Neural crest cell (in vitro differentiated cells): ENCODE data around the gene LMOD3. TPM values are rescaled to one million over a fixed set of nuclear protein-coding genes. Genes with fewer than 3 reads are reported as not detected.

Source experiments
- DNase-seq: peaks from one replicate; pipeline ENCODE4 v3.0.0; 2021; ENCODE audit warnings: low read depth, mixed read lengths, low spot score
- H3K27ac Mint-ChIP-seq: one replicate; pipeline ENCODE4 v1.8.0; 2021; ENCODE audit warnings: mild to moderate bottlenecking, mixed read lengths; ENCODE audit not compliant: unreplicated experiment
- H3K27me3 Mint-ChIP-seq: 2 replicates; pipeline ENCODE4 v1.8.0; 2021; ENCODE audit warnings: low read depth, mild to moderate bottlenecking, mixed read lengths
- H3K36me3 Mint-ChIP-seq: 2 replicates; pipeline ENCODE4 v1.8.0; 2021; ENCODE audit warnings: low read depth, mild to moderate bottlenecking, mixed read lengths
- H3K4me1 Mint-ChIP-seq: 2 replicates; pipeline ENCODE4 v1.8.0; 2021; ENCODE audit warnings: mixed read lengths
- H3K4me3 Mint-ChIP-seq: one replicate; pipeline ENCODE4 v1.8.0; 2021; ENCODE audit warnings: mild to moderate bottlenecking, mixed read lengths
- H3K9me3 Mint-ChIP-seq: 2 replicates; pipeline ENCODE4 v1.8.0; 2021; ENCODE audit warnings: mixed read lengths
- CTCF ChIP-seq: fragments of 200-600 bp; sonication (generic); conservative IDR thresholded peaks from 2 replicates; pipeline ENCODE4 v1.5.0; 2021; ENCODE audit warnings: antibody characterized with exemption, mild to moderate bottlenecking
- total RNA-seq: library from RNA; stranded (reverse); gene quantifications from 2 replicates; pipeline ENCODE4 v1.2.1, GENCODE V29; 2021

The LMOD3 gene
- total RNA-seq, 1 donor from 2014 or later: 3.8 TPM

GRCh38 chr3:69141313-69141712 is 18.9 kb upstream of the LMOD3 start:
- Mint-ChIP-seq H3K9me3 (no peaks in the 10 kb centered on the region), H3K36me3 (no peaks in the 10 kb centered on the region), H3K4me3 (no peak overlapping the region), H3K4me1 (peaks cover 15% of the 10 kb centered on the region), H3K27ac (no peak overlapping the region), H3K27me3 (no peaks in the 10 kb centered on the region)
- no peak for TF ChIP-seq CTCF
- no peak for DNase-seq

DNA sequence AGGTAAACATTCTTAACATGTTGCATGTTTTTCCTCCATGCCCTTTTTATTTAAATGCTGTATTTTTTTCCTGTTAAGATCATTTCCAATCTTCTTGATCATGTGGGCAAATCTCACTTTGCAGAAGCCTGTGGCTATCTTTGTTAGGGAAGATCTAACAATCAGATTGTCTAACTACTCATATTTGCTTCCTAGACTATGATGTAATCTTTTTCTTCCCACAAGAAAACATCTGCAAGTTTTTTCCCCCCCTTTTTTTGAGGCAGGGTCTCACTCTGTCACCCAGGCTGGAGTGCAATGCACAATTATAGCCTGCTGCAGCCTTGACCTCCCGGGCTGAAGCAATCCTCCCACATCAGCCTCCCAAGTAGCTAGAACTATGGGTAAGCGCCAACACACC is 15.0 kb upstream of the LMOD3 start:
- H3K27me3 Mint-ChIP-seq: no peaks in the 10 kb centered on the region
- no peak overlapping the region for H3K27ac Mint-ChIP-seq
- H3K4me3 Mint-ChIP-seq: no peak overlapping the region
- no peaks in the 10 kb centered on the region for H3K4me1 Mint-ChIP-seq
- no peaks in the 10 kb centered on the region for H3K36me3 Mint-ChIP-seq
- no peak for DNase-seq
- no peak for TF ChIP-seq CTCF
- H3K9me3 Mint-ChIP-seq: peaks cover 4% of the 10 kb centered on the region

DNA sequence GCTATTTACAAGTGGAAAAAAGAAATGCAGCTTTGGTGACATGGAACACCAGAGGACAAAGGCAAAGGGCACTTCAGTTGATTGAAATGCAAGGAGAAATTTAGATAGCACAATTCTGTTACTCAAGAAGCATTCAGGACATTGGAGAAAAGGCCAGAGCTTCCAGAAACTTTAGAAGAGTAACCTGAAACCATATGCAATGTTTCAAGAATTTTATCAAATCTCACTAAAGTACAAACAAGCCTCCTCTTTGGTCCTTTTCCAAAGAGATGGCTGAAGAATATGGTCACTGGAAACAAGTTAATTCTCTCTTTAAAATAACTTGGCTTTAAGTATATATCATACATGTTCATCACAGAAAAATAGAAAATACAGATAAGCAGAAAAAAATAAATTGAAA is 14.6 kb upstream of the LMOD3 start:
- Mint-ChIP-seq H3K4me1 (no peaks in the 10 kb centered on the region), H3K27ac (no peak overlapping the region), H3K4me3 (no peak overlapping the region)

DNA sequence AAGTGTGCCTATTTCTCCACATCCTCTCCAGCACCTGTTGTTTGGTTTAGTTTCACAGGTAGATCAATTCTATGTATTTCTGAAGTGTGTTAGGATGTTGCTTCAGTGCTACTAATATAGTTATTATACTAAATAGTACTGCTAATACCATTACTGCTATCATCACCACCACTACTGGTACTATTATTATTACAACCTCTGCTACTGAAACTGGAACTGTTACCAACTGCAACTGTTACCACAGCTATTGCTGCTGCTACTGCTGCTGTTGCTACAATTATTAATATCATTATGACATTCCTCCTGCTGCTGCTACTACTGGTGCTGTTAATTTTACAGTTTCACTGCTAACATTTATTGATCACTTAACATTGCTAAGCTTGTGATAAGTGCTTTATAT is 8.3 kb upstream of the LMOD3 start:
- Mint-ChIP-seq H3K4me1 (peaks cover 18% of the 10 kb centered on the region), H3K27me3 (no peaks in the 10 kb centered on the region), H3K4me3 (no peak overlapping the region), H3K9me3 (peaks cover 4% of the 10 kb centered on the region), H3K27ac (no peak overlapping the region), H3K36me3 (no peaks in the 10 kb centered on the region)
- TF ChIP-seq CTCF: no peak
- DNase-seq: no peak

More for the DNA sequence above, 14.6 kb upstream of the LMOD3 start:
- H3K9me3 Mint-ChIP-seq: peaks cover 4% of the 10 kb centered on the region
- H3K27me3 Mint-ChIP-seq: no peaks in the 10 kb centered on the region
- no peak for TF ChIP-seq CTCF
- DNase-seq: no peak
- H3K36me3 Mint-ChIP-seq: no peaks in the 10 kb centered on the region

- peaks cover 4% of the 10 kb centered on the region for H3K9me3 Mint-ChIP-seq
- H3K4me3 Mint-ChIP-seq: no peak overlapping the region
- H3K4me1 Mint-ChIP-seq: peaks cover 18% of the 10 kb centered on the region
- TF ChIP-seq CTCF: no peak
- no peaks in the 10 kb centered on the region for H3K27me3 Mint-ChIP-seq
- no peak for DNase-seq
- no peaks in the 10 kb centered on the region for H3K36me3 Mint-ChIP-seq
- H3K27ac Mint-ChIP-seq: no peak overlapping the region
Measured at GRCh38 chr3:69129531-69129930, 7.1 kb upstream of the LMOD3 start.

- no peak for TF ChIP-seq CTCF
- no peaks in the 10 kb centered on the region for H3K27me3 Mint-ChIP-seq
- H3K36me3 Mint-ChIP-seq: no peaks in the 10 kb centered on the region
- DNase-seq: no peak
- peaks cover 22% of the 10 kb centered on the region for H3K4me1 Mint-ChIP-seq
- peaks cover 4% of the 10 kb centered on the region for H3K9me3 Mint-ChIP-seq
- no peak overlapping the region for H3K4me3 Mint-ChIP-seq
- no peak overlapping the region for H3K27ac Mint-ChIP-seq
Measured at GRCh38 chr3:69128509-69128908, 6.1 kb upstream of the LMOD3 start.
